RPMI8226 (cell line): ENCODE measurements around the gene MN1.
A peak's percentile ranks its signal among the peaks of the same experiment; 100 is the strongest.

ENCODE experiments used
- DNase-seq: peaks from one replicate; pipeline ENCODE4 v3.0.0-alpha.2; 2015

Gene MN1

DNA sequence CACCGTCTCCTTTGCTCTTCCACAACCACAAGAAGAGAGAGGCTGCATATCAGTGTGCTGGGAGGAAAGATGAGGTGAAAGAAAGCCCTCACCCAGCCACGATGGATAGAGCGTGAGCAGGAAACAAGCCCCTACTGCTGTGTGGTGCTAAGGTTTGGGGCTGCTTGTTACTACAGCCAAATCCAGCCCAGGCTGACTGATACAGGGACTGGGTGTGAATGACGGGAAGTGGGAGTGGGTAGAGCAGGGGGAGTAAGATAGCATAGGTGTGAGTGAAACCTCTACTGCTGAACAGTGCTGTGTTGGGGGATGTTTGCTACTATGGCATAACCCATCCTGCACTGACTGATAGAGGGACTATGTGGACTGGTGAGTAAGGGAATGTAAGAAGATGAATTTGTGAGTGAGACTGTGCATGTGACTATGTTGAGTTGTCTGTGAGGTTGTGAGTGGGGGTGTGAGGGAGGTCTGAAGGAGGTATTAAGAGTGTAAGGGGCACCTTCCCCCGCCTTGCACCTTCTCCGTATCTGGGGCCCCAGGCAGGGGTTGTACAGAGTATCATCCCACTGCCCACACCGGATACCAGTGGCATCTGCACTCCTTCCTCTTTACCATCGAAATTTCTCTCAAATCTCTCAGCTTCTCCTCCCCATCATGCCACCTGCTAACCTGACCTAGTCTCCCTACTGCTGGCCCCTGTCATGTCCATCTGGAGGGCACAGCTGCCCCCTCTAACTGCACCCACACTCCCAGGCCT, 91.5 kb downstream of the MN1 start:
- no peak for DNase-seq

DNA sequence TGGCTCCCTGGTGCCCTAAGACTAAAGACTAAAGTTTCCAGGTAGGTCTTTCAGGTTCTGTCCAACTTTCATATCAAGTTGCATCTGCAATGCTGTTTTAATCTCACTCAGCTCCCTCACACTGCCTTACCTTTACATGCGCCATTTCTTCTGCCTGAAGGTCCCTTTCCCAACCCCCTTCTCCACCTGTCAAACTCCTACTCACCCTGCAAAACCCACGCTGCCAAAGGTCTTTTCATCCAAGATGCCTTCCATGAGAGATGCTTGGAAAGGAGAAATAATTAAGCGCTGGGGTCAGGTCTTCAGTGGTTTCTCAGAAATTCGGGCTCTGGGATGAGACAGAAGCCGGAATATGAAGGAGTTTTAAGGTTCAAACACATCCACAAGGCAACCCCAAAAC, 95.1 kb downstream of the MN1 start:
- no peak for DNase-seq

DNA sequence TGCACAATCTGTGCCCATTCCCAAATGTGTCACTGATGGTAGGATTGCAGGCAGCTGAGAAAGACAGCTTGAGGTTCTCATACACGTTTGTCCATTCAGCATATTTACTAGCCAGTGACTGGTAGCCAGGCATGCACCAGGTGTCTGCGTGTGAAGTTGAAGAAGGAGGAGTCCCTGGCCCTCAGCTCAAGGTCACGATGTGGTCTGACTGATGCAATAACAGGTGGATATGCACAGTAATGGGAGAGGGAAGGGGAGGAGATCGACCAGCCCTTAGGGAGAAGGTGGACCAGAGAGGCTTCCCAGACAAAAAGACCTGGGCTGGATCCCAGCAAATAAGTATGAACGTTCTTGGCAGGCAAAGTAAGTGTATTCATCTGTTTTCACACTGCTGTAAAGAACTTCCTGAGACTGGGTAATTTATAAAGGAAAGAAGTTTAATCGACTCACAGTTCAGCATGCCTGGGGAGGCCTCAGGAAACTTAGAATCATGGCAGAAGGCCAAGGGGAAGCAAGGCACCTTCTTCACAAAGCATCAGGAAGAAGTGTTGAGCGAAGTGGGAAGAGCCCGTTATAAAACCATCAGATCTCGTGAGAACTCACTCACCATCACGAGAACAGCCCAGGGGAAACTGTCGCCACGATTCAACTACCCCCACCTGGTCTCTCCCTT, 96.0 kb downstream of the MN1 start:
- peak; percentile 46 for DNase-seq

DNA sequence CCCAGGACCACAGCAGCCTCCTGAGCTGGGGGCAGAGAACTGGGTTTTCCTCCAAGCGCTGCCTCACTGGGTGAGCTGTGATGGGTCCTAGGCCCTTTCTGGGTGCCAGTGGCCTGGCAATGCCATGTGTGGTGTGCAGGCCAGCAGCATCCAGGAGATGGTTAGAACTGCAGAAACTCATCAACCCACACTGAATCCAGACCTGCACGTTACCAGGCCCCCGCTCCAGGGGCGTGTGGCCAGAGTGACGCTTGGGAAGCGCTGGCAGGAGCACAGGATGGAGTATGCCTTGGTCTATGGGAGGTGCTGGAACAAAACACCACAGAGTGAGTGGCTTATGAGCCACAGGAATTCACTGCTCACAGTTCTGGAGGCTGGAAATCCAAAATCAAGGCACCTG, 97.0 kb downstream of the MN1 start:
- no peak for DNase-seq

DNA sequence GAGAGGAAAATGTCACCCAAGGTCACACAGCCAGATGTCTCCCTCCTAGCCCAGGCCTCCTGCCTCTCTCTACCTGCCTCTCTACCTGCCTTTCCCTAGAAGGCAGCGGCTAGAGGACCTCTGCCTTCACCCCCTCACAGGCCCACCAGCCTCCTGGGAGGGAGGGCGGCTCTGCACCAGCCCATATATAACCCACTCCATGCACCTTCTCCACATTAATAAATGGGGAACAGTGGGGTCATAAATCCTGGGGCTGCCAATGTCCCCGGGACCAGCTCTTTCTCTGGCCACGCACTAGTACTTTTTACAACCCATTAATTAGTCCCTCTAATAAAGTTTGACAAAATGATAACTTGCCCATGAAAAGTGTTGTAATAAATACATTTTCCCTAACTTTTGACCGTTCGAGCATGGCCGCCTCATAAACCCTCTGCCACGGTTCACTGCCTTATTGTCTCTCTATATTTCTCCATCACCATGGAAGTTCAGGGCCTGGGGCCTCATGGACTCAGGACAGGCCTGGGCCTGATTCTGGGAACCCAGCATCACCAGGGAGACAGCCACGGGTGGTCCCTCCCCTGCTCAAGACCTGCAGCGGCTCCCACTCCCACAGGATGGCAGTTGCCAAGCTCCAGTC, 102.1 kb downstream of the MN1 start:
- no peak for DNase-seq

DNA sequence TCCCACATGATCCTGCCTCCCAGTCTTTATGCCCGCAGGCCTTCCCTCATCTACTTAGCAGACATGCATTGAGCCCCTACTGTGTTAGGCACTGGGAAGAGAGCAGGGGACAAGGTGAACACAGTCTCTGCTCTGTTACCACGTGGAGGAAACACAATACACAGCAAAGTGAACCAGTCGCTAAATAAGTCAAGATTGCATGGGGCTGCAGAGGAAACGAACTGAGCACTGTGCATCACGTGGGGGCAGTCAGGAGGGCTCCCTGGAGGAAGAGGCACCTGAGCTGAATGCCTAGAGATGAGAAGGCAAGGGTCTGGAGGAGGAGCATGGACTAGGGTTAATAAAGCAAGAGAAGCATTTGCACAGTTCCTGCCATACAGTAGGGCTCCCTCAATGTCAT, 102.7 kb downstream of the MN1 start:
- no peak for DNase-seq
